K562 treated with DMSO at 1 percent for 4 hours (cell line): ENCODE data around the gene MB21D2. TPM values are rescaled to one million over a fixed set of nuclear protein-coding genes. Genes with fewer than 3 reads are reported as not detected.

Source experiments
- total RNA-seq: library from RNA; unstranded; fragments of 300-600 nt; gene quantifications from 2 replicates; pipeline ENCODE4 v1.2.3, GENCODE V29; 2022; ENCODE audit not compliant: insufficient read depth

The MB21D2 gene
- total RNA-seq: not detected in 2 replicates

GRCh38 chr3:192917404-192918274 lies at the start of gene MB21D2:
Gene MB21D2 (minus strand): TSS chr3:192917856. CDS start chr3:192917840, 16 bp downstream.

Other genes starting within 250 kb of the MB21D2 start
- not detected in 2 replicates for gene FGF12, start 190.3 kb downstream of the MB21D2 start, total RNA-seq